DMS53 treated with DMSO at 0.1 percent for 48 hours (cell line): ENCODE results near the gene DNER.

ENCODE experiments used
- DNase-seq: peaks from one replicate; lab custom pipeline; 2025; ENCODE audit not compliant: unreplicated experiment; lab: John Stamatoyannopoulos, UW

Gene DNER

DNA sequence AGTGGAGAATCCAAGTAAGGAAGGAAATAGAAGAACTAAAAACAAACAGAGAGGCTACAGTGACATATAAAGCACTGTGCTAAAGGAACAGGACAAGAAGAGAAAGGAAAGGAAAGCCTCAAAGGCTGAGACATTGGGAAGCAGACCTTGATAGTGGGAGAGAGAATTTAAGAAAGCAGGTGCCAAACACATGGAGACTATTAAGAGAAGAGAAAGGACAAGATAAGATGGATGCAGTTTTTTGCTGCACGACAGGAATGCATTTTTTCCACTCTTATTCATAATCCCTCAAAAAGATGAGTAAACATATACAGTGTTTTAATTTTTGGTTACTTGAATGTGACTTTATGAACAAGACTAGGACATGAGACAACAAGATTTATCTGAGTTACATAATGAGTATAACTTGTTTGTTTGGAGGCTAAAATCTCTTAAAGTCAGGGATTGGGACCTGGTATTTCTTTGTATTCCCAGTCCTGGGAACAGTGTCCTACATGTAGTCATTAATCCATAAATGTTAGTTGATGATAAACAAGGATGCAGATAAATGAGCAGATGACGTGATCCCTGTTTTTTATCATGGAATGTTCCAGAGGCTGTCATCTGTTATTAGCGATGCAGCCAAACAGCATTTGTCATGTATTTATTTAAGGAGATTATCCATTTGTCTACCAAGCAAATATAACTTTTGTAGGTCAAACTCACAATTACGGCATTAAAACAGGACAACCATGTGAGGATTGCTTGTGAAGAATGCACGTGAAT is 141.7 kb downstream of the DNER start:
- no peak for DNase-seq

DNA sequence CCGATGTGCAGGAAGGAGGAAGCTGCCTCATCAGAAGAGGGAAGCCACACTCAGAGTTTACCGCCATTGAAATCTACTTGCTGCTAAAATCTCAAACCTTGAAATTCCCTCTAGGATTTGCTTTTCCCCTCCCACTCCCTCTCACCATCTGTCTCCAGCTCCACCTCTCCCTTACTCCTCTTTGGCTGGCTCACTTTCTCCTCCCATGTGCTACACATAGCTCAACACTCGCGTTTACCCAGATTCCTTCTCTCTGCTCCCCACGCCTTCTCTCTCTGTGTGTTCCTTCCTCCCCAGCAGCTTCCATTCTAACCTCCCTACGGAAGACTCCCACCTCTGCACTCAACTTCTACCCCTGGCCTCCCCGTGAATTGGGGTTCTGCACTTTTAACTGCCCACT is 143.1 kb downstream of the DNER start:
- no peak for DNase-seq

DNA sequence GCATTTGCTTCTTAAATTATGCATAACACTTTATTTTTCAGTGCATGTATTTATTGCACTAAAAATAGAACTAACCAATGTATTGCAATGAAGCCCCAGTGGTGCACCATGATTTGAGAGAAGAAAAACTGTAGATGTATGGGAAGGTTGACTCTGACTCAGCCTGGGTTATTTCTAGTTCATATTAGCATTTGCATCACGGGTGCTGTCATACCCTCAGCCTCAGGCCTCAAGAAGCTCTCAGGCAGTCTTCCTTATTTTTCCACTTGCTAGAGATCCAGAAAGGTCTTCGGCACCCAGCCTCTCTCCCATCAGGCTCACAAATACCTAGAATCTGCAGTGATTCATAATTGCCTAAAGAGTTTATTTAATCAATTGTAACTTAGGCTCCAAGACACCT is 148.0 kb downstream of the DNER start:
- DNase-seq = no peak

DNA sequence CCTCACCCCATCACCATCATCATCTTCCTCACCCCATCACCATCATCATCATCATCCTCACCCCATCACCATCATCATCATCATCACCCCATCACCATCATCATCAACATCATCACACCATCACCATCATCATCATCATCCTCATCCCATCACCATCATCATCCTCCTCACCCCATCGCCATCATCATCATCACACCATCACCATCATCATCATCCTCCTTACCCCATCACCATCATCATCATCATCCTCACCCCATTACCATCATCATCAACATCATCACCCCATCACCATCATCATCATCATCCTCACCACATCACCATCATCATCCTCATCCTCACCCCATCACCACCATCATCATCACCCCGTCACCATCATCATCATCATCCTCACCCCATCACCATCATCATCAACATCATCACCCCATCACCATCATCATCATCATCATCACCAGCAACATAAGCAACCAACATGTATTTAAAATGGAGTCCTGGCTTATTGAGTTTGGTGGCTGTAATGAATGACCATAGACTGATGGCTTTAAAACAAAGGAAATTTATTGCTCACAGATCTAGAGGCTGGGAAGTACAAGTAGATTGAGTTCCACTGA is 150.0 kb downstream of the DNER start:
- DNase-seq = no peak

DNA sequence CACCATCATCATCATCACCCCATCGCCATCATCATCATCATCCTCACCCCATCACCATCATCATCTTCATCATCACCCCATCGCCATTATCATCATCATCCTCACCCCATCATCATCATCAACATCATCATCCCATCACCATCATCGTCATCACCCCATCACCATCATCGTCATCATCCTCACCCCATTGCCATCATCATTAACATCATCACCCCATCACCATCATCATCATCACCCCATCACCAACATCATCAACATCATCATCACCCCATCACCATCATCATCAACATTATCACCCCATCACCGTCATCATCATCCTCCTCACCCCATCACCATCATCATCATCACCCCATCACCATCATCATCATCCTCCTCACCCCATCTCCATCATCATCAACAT is 151.0 kb downstream of the DNER start:
- DNase-seq = no peak

DNA sequence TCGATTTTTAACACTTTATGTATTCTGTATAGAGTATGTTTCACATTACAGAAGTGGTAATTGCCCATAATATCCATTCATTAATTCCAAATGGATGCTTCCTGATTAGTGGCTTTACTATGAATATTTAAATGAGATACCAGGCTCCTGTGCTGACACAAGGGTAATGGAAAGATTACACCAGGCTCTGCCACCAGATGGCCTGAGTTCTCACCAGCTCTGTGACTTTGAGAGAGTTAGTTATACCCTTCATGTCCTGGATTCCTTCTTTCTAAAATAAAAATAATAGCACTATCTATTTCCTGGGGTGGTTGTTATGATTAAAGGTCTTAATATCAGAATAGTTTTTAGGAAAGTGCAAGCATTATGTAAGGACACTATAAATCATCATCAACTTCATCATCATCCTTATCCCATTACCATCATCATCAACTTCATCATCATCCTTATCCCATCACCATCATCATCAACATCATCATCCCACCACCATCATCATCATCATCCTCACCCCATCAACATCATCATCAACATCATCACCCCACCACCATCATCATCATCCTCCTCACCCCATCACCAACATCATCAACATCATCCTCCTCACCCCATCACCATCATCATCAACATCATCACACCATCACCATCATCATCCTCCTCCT is 151.8 kb downstream of the DNER start:
- DNase-seq = no peak

DNA sequence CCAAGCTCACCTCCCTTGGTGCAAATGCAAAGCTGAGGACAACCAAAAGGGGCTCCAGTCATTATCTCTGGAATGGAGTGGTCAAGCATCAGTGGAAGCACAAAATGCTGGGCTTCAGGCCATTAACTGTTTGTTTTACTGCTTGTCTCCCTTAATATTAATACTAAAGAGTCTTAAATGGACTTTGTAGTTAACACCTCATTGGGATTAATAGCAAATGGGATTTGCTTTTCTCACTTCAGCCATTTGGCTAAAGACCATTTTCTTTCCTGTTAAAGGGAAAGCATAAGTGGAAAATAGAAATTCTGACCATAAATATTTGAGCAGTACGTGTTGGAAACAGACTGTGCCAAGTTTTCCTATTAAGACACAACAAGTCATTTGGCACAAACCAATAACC is 154.4 kb downstream of the DNER start:
- DNase-seq = no peak

DNA sequence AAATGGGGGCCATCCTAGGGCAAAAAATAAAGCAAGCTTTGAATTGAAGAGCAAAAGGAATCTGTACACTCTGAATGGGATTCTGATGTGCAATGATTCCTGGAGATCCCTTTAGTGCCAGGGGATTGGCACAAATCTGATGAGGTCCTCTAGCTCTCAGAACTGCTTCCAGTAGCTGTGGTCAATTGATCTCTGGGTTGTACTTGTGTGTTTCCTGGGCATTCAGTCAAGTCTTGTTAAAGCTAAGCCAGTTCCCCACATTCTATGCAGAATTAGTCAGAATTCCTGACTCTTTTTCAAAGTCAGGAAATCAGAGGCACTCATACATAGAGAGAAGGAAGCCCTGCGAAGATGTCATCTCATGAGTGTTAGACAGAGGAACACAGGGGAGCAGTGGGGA is 161.3 kb downstream of the DNER start:
- no peak for DNase-seq

DNA sequence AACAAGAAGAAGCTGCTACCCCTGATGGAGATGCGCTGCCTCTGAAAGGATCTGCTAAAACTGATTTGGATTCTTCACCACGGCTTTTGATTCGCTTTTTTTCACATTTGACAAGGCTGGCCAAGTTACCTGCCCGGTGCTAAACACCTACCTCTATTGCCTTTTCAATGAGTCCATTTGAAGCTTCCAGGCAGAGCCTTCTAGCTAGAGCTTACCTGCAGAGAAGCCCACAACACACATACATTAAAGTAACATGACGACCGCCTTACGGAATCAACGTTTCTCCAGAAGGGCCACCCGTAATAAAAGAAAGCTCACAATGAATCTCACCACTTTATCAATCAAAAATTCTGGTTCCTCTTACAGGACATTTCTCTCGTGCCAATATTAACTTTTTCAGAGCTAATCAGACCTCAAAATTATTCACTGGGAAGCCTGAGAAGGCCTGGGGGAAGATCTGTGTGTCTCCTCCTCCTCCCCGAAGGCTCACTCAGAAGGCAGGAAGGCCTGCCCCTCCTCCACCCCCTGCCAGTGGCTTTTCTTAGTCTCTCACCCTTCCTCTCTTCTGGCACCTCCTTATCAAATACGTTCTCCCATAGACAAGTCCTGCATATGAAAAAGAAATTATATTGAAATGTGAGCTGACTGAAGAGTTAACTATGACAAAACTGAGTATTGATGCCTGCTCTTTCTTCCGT is 171.0 kb downstream of the DNER start:
- no peak for DNase-seq

DNA sequence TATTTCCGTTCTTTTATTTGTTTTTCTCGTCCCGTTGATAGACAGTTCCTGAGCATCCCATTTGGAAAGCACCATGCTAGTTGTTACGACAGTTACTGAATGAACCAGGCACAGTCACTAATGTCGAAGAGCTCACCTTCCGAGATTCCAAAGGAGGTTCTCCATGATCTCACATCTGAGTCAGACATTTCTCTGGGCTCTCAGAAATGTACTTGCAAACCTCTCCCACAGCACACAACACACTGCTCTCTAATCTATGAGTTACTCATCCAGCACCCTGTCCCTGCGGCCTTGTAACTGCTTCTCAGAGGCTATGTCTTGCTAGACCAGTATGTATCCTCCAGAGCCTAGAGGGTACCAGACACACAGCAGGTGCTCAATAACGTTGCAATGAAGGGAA is 174.7 kb downstream of the DNER start:
- no peak for DNase-seq

DNA sequence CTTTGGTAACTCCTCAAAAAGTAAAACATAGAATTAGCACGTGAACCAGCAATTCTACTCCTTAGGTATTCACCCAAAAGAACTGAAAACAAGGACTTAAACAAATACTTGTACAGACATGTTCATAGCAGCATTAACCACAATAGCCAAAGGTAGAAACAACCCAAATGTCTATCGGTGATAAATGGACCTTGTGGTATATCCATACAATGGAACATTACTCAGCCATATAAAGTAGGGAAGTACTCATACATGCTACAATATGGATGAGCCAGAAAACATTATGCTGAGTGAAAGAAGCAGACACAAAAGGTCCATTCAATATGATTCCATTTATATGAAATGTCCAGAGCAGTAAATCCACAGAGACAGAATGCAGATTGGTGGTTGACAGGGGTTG is 182.8 kb downstream of the DNER start:
- no peak for DNase-seq

DNA sequence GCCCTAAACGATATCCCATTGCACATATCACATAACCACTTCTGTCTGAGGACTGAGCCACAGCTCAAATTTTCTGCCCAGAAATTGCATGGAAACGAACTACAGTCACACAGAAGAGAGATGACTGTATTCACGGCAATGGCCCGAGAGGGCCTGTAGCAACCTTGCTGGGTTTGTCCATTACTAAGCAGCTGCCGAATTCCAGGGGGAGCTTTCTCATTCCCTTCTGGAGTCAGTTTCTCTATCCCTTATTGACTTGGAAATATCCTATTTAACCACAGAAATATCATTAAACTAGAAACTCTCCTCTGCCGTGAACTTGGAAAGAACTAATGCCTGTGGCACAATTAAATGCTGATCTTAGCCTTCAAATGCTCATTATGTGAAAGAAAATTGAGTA is 183.9 kb downstream of the DNER start:
- DNase-seq = no peak

DNA sequence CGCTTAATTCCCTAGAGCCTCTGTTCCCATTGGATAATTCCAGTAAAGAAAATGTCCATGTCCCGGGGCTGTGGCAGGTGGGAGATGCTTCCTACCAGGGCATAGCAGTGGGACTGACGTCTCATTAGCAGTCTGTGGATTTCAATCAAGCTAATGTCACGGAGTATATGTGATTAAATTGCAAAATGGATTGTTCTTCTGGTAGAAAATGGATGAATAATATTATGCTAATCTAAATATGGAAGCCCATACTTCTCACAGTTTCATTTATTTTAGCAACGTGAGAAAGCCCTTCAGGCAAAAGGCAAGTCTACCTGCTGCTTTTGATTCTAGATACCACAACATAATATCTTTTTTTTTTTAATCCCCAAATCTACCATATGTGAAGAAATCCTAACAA is 185.5 kb downstream of the DNER start:
- DNase-seq = no peak

DNA sequence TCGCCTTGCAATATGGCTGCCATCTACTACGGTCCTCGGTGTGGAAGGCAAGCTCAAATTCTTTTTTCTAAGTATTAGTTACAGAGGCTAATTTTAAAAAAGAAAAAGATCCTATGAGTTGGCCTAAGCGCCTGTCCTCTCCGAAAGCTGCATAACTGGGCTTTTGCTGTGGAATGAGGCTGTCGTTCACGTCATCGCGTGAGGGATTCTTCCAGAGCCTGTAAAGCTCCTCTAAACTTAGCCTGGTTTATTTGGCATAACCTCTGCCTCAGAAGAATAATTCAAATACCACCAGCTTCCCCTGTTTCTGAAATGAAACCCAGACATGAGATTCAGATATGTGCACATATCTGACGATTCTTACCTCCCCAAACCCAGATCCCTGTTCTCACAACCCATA is 187.4 kb downstream of the DNER start:
- DNase-seq = no peak

DNA sequence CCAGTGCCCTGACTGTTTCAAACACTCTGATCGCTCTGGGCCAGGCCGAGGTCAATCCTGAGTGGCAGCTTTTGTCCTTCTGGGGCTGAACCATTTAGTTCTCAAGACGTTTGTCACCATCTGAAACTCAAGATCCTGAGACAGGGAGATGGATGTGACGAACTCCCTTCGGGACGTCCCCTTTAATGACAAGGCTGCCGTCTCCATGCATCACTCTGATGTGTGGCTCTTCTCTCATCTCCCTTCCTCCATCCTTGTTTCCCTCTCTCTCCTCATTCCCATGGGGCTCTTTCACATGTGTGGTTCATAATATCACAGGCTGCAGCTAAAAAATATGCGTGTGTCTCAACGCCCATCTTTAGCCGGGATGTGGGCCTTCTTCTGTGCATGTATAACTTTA is 189.6 kb downstream of the DNER start:
- no peak for DNase-seq

DNA sequence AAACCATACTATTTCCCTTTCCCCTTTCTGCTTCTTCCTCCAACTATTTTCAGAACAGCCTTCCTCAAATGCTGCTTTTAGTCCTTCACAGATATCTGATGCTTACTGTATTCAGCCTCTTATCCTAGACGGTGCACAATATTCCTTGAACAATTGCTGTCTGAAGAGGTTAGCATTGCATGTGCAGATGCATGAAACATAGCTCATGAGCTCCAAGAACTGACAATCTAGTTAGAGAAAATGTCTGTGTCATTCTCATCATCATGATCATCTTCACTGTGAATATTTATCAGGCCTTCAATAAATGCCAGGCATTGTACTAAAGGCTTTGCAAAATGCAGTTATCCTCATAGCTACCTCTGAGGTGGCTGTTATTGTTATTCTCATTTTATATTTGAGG is 190.7 kb downstream of the DNER start:
- DNase-seq = no peak

DNA sequence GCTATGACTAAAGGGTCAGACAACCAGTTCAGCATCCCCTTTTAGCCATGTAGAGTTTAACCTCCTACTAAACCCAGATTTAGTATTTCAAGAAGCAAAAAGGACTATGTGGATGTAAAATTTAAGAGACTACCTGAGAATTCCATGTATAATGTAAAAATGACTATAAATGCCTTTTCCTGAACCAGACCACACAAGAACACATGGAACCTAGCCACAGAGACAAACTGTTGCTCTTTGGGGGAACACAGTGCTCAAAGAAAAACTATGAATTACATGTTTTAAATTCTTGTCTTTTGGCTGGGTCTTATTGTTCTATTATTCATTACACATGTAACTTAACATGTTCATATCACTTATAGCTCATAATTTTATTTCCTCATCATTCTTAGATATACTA is 192.8 kb downstream of the DNER start:
- no peak for DNase-seq

DNA sequence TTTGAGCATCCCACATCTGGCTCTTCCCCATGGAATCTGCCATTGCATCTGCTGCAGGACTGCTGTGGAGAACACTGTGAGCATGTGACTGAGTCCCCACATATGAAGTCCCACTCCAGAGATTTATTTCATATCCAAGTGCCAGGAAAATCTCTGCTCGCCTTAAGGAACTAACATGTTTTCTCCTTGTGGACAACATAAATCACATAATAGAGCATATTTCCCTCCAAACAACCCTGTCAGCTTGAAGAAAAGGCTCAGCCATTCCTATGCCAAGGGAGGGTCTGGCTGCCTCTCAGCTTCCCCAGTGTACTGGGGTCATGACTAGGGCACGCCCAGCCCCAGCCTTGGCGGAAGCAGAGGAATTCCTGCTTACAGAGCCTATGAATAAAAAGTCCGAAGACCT is 193.7 kb downstream of the DNER start:
- no peak for DNase-seq

DNA sequence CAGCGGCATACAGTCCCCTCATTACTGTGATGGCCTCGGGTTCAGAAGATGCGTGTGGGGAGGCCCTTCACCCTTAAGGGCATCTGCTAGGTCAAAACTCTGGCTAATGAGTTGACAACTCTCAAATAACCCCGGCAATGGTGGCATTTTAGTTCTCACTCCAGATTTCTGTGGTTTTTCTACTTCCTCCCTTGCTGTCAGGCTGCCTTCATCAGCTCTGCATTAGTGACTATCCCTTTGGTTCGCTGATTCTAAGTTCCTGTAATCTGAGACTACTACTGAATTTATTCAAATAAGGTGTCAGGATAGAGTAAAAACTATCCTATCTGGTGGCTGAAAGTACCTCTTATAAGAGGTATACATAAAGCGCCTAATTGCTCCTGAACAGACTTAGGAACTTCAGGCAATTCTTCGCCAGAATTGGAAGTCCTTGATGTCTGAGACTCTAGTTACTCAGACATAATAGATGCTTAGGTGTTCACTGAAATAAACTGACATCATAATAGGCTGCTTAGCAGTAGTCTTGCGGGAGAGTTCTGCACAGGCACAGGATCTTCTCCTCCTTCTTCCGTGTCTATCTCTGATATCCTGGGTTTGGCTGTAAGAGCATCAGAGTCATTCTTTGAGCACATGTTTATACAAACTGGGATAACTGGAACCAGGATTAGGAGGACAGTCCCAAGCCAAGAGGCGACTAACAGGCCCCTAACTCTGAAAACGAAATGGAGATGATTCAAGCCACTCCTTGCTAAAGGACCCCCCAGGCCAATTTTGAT is 194.5 kb downstream of the DNER start:
- DNase-seq = no peak

DNA sequence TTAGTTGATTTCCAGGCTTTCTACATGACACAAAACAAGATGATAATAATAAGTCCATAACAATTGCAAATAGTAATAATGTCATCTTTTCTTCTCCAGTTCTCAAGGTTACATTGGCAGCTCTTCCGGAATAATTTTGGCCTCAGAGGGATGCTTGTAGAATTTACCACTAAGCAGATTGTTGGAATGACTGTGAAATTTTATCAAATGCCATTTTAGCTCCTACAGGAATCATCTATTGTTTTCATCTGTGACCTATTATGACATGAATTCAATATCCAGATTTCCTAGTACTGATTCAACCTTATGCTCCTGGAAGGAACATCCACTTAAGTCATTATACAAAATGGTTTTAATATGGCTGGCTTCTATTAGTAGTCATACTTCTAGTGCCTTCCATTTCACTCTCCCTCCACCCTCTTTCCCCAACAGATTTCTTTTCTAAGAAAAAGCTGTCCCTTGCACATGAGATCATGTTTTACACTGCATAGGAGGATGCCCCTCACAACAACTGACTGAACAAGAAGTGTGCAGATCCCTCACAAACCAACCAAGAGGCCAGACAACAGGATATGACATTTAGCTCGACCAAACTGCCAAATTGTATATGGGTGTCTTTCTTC is 200.0 kb downstream of the DNER start:
- DNase-seq = no peak

DNA sequence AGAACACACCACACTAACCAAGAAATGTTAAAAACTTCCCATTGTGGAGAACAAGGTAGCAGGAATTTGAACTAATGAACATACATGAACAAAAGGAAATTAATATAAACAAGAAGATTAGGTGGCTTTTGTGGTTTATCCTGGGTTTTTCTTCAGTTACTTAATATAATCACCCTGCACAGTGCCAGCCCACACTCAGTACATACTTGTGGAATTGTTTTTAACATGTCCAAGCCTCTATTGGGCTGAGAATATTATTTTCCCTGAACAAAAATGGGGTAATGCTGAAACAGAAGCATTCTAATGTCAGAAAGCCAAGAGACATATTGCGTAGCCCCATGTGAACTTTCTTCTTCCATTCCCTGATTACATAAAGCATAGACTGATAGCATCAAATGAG is 202.8 kb downstream of the DNER start:
- DNase-seq = no peak
